Measurements from ENCODE around the gene RHBDF2. TPM values are rescaled to one million over a fixed set of nuclear protein-coding genes. Genes with fewer than 3 reads are reported as not detected.

RHBDF2 gene
- total RNA-seq, 1 experiment from 2014 or later, result 19.7 TPM

GRCh38 chr17:76458580-76459490, 42.4 kb downstream of the RHBDF2 start:
- H4K5ac ChIP-seq (ENCODE audit: insufficient read length, low read depth, low read length), result no peak overlapping the region
- TF ChIP-seq, protein P1, sequence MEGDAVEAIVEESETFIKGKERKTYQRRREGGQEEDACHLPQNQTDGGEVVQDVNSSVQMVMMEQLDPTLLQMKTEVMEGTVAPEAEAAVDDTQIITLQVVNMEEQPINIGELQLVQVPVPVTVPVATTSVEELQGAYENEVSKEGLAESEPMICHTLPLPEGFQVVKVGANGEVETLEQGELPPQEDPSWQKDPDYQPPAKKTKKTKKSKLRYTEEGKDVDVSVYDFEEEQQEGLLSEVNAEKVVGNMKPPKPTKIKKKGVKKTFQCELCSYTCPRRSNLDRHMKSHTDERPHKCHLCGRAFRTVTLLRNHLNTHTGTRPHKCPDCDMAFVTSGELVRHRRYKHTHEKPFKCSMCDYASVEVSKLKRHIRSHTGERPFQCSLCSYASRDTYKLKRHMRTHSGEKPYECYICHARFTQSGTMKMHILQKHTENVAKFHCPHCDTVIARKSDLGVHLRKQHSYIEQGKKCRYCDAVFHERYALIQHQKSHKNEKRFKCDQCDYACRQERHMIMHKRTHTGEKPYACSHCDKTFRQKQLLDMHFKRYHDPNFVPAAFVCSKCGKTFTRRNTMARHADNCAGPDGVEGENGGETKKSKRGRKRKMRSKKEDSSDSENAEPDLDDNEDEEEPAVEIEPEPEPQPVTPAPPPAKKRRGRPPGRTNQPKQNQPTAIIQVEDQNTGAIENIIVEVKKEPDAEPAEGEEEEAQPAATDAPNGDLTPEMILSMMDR (conservative IDR thresholded peaks at IDR 0.05), result peak; percentile 66
- H4K91ac ChIP-seq (ENCODE audit: insufficient read length, low read depth, low read length), result no peak overlapping the region
- H3K27ac ChIP-seq (ENCODE audit: insufficient read length, low read depth, low read length), result no peak overlapping the region
- no peak overlapping the region for H4K8ac ChIP-seq (replicated peaks; ENCODE audit: insufficient read length, low read depth, low read length)
- no peak overlapping the region for H3K23ac ChIP-seq (ENCODE audit: insufficient read length, low read depth, low read length)
- H3K79me2 ChIP-seq (ENCODE audit: insufficient read depth, low read length), result no peaks in the 10 kb centered on the region
- no peaks in the 10 kb centered on the region for H3K27me3 ChIP-seq (ENCODE audit: insufficient read depth, low read length)
- no peak overlapping the region for H2BK120ac ChIP-seq (ENCODE audit: low read depth, low read length, poor library complexity, severe bottlenecking)
- no peaks in the 10 kb centered on the region for H4K20me1 ChIP-seq (ENCODE audit: control insufficient read depth, insufficient read depth, insufficient read length)
- H3K18ac ChIP-seq (ENCODE audit: insufficient read length, low read depth, low read length), result no peak overlapping the region
- no peaks in the 10 kb centered on the region for H3K9me3 ChIP-seq (ENCODE audit: control insufficient read depth, low read depth, low read length)
- H2AFZ ChIP-seq (ENCODE audit: low read length), result no peak overlapping the region
- H3K4me1 ChIP-seq (ENCODE audit: insufficient read depth, low read length), result no peaks in the 10 kb centered on the region
- H3K56ac ChIP-seq (ENCODE audit: insufficient read length, low read depth, low read length), result no peak overlapping the region
- H3K14ac ChIP-seq (ENCODE audit: insufficient read depth, low read length), result no peak overlapping the region
- Mint-ChIP-seq H3K27ac (no peak overlapping the region; a peak in 1 of 7 replicates), H3K36me3 (ENCODE audit: insufficient read depth in 1 of 3, low read depth in 3 of 3) (no peaks in the 10 kb centered on the region), H3K27me3 (ENCODE audit: low read depth) (peaks cover 16% of the 10 kb centered on the region), H3K9me3 (no peaks in the 10 kb centered on the region), H3K4me1 (peaks cover 13 to 17% of the 10 kb centered on the region in 2 experiments), H3K4me3 (no peak overlapping the region; a peak in 1 of 5 replicates)
- no peak overlapping the region for H2BK12ac ChIP-seq (ENCODE audit: insufficient read length, low read depth, low read length)
- H2BK5ac ChIP-seq (ENCODE audit: insufficient read length, low read length), result no peak overlapping the region
- no peak overlapping the region for H3K9ac ChIP-seq (ENCODE audit: extremely low read depth, insufficient read length, low read length)
- no peak overlapping the region for H3K4ac ChIP-seq (ENCODE audit: low read depth, low read length)
- peak; percentile 95 for DNase-seq
- H2AK5ac ChIP-seq (ENCODE audit: insufficient read length, low read length), result no peak overlapping the region
- WGBS (ENCODE audit: extremely low coverage, insufficient read length, low lambda C conversion rate), result no CpG with 5 or more reads among the region's 9 CpGs
- H3T11ph ChIP-seq (ENCODE audit: low read length), result no peak overlapping the region
- H3K4me2 ChIP-seq (ENCODE audit: insufficient read depth, insufficient read length, low read length), result no peak overlapping the region
- no peaks in the 10 kb centered on the region for H3K79me1 ChIP-seq (ENCODE audit: insufficient read depth, low read depth, low read length, poor library complexity, severe bottlenecking)
- H3K23me2 ChIP-seq (ENCODE audit: insufficient read length, low read depth, low read length, poor library complexity, severe bottlenecking), result no peaks in the 10 kb centered on the region
- no peak overlapping the region for H2BK20ac ChIP-seq (ENCODE audit: low read depth, low read length, poor library complexity, severe bottlenecking)
- H2BK15ac ChIP-seq (ENCODE audit: low read depth, low read length), result no peak overlapping the region

Data from H9 (cell line).